ENCODE measurements around the gene STOML3.

Gene STOML3

DNA sequence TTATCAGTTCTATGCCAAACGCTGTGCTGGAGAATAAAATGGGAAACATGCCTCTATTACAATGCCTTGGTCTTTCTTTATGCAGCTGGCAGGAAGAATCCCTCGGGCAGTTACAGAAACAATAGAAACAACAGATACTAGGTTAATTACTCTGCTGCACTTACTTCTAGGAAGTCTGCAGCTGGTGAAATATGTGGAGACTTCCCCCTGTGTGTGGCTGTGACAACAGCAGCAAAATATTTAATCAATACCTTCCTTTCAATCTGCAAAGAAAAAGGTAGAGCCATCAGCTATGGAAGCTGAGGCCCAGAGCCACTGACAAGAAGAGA lies 9.9 kb downstream of the STOML3 start:
- DNase-seq = no peak

DNA sequence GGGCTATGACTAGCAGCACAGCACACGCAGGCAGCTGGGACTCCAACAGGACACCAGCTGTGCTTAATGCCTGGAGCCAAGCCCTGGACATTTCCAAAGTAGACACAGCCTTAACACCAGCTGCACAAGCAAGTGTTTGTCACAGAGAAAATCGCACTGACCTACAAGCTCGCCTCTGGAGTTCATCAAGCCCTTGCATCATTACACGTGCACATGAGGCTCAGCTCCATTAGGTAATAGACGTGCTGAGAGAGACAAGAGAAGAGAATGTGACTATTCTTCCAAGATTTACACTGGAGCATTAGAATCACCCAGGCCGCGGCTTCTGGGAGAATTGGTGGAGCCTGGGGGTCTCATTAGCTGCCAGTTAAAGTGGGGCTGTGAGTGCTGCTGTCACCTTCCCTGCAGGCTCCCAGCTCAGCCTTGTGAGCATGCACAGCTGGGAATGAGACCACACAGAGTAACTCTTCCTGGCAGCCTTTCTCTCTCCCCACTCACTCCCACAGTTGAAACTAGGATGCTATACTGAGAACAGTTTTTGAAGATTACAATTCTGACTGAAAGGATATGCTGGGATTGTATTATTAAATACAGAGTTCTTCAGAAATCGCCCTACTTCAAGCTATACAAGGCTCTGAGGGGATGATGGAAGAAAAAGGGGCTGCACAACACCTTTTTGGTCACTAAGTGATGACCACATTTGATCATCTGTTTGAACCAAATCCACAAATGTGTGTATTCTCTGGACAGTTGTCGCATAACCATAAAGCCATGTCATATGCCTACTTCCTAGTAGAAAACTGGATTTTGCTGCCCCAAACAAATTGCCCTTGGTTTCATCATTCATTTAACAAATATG lies 10.5 kb downstream of the STOML3 start:
- DNase-seq = no peak

GRCh38 chr13:38970380-38971051 lies 20.1 kb downstream of the STOML3 start:
- no peak for DNase-seq

GRCh38 chr13:38969187-38969586 lies 21.4 kb downstream of the STOML3 start:
- DNase-seq = no peak

- no peak for DNase-seq
These were observed 23.2 kb downstream of the STOML3 start for GRCh38 chr13:38967446-38967845.

DNA sequence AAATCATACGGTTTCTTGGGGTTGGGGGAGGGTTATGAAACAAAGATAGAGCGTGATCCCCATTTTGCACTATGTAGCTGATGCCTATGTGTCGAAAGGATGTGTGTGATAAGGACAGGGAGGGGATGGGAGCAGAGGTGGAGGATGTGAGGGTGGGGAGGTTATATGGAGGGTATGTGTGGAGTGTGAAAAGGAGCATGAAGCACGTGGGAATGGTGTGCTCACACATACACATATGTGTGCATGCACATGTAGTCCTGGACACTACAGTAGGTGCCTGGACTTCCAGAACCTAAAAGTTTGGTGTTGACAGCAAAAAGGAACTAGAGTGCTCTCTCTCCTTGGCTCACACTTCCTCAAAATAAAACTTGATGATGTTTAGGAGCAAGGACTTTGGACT lies 25.4 kb downstream of the STOML3 start:
- DNase-seq = no peak

DNA sequence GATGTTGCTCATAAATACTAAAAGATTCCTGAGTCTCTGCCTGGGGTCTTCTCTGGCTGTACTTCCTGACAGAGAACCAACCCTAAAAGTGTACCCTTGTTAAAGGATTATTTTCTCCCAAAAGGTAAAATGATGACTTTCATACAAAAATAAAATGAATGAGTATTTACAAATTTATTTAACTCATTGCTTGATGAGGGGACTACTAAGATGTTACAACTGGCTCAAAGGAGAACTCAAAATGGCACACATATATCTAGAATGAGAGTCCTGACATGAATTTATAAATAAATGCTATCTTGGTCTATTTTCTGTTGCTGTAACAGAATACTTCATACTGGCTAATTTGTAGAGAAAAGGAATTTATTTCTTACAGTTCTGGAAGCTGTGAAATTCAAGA lies 30.5 kb downstream of the STOML3 start:
- DNase-seq = no peak

DNA sequence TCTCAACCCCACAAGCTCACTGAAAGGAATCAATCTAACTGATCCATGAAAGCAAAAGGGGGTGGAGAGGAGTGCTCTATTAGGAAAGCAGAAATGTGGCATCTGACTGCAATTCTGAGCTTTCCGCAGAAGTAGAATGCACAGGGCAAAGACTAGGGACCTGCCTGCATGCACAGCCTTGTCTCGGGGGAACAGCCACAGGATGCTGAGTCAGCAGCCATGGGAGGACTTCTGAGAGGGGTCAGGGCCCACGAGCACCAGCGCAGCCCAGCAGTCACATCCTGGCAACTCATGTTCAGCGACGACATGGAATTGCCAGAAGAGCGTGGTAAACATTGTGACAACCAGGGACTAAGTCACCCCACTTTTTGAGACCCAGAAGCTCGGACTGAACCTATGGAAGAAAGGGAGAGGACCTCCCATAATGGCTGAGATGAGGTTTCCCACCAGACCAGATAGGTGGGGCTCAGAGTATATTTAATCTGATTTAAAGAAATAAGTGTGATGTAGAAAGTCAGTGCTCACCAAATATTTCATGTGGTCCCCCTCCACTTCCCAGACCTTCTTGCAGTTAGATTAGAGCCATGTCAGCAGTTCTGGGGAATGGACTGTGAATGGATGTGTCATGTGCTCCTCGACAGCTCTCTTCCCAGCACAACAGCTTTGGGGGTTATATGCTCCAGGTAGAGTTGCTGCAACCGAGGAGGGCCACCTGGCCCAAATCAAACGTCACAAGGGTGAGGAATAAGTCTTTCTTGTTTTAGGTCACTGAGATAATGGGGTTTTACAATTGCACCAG lies 32.6 kb downstream of the STOML3 start:
- DNase-seq = no peak

- no peak for DNase-seq
These were observed 35.8 kb downstream of the STOML3 start for GRCh38 chr13:38954844-38955243.

- no peak for DNase-seq
These were observed 36.3 kb downstream of the STOML3 start for GRCh38 chr13:38954291-38954690.

- DNase-seq = no peak
These were observed 37.8 kb downstream of the STOML3 start for GRCh38 chr13:38952827-38953226.

DNA sequence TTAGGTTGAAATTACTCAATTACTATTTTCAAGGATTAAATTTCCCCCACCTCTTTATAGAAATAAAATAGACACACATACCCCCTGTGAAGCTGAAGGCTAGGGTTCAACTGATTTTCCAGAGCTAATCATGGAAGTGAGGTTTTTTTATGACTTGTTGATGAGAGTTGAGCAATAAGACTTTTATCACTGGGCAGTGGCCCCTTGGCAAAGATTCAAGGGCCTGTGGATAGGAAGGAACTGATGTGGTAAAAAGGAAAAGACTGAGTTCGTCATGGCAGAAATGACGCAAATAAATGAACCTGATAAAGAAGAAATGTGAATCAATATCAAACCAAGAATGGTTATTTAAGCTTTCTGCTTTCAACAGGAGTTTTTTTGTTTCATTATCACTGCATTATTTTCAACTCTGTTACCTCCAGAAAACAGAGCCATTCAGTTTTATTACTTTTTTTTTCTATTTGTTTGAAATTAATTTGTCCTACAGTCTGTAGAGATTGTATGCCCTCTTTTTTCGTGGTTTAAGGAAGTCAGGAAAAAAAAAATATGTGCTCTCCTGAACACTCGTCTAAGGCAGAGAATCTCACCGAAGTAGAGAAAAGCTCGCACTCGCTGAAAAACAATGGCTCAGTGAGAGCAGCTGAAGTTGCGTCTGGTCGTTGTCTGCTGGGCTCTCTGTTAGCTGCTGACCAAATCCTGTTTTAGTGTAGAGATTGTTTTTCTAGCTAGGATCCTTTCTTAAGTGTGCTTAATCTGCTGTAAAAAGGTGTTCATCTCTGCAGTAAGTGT lies 38.9 kb downstream of the STOML3 start:
- DNase-seq = no peak

- DNase-seq = no peak
These were observed 39.6 kb downstream of the STOML3 start for GRCh38 chr13:38950987-38951386.

GRCh38 chr13:38947054-38947453 lies 43.6 kb downstream of the STOML3 start:
- no peak for DNase-seq

DNA sequence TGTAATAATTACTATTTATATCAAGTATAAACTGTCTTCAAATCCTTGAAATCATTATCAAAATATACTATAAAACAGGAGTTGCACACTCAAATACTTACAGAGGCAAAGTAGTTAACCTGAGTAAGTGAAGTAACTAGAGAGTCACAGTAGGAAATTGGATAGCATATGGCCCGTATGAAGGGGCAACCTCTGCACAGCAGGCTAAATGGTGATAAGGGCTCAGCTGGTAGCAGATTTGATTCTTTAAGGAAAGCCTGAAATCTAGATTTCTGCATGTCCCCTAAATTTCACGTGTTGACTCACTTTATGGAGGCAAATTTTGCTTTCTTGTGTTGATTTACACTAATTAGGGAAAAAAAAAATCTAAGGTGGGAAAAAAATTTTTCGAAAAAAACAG lies 46.4 kb downstream of the STOML3 start:
- DNase-seq = no peak

GRCh38 chr13:38943231-38943630 lies 47.4 kb downstream of the STOML3 start:
- DNase-seq = no peak

DNA sequence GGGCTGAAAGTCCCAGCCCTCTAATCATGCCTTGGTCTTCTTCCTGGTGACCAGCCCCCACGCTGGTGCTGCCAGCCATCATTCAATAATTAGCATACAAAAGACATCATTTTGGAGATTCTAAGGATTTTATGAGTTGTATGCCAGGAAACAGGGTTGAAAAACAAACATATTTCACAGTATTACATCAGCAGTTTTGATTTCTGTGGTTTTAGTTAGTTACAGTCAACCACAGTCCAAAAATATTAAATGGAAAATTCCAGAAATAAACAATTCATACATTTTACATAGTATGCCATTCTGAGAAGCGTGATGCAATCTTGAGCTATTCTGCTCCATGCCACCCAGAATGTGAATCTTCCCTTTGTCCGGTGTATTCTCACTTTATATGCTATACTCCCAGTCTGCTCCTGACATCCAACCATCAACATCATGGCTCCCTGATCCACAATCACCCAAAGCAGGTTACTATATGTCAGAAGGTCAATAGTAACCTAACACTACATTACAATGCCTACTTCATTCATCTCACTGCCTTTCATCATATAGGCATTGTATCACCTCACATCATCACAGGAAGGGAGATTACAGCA lies 49.2 kb downstream of the STOML3 start:
- DNase-seq = no peak

GRCh38 chr13:38933786-38934185 lies 56.8 kb downstream of the STOML3 start:
- no peak for DNase-seq

DNA sequence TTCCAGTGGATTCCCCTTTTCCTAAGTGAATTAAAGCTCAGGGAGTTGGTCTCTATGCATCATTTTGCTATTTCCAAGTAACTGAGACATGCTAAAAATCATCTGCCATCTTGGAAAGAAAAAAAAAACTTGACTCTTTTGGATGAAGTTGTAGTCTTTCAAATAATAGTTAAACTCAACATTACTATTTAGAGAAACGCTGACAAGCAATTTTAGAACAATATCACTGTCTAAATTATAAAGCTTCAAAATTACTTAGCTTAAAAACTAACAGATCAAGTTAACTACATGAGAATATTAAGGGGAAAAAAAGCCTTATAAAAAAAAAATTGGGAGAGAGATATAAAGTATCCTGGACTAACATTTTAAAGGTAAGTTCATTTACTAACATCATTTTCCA lies 68.5 kb downstream of the STOML3 start:
- DNase-seq = no peak

GRCh38 chr13:38921081-38921480 lies 69.5 kb downstream of the STOML3 start:
- no peak for DNase-seq
